Activated CD4-positive, alpha-beta T cell treated with anti-CD3 and anti-CD28 coated beads for 1 hour (primary cell): ENCODE results near the gene SLC6A13.

Source experiments
- DNase-seq: peaks from one replicate; pipeline ENCODE4 v3.0.0-alpha.2; 2020

Gene SLC6A13

DNA sequence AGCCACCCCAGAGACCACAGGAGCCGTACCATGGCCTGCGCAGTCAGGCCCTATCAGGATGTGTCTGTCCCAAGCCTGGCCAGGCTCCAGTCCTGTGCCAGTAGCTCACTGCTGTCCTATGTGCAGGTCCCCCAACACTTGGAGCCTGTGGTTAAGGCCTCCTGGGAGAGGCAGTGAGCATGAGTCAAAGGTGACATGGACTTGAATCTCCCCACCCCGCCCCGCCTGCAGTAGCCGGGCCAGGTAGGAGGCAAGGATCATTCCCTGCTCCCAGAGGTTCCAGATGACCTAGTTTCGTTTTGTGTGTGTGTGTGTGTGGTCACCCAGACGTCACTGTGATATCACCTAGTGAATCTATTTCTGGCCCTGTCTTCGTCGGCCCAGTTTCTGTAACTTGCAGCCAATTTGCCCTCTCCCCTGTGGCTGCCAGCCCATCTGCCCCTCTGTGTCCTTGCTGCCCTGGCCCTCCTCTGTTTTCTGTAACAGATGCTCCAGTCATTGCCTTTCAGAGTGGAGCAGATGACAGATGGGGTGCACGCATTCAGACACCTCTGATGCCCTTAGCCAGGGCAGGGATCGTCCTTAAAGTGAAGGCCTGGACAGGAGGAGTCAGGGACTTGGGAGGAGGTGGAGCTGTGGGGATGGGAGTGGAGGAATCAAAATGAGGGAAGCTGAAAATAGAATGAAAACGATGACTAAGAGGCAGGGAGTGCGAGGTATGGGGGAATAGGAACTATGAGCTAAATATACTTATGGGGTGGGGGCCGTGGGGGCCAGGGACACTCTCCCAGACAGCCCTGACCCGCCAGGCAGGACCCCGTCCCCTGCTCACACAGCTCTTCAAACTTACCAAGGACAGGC is 86.1 kb downstream of the SLC6A13 start:
- DNase-seq = no peak

- DNase-seq = no peak
Observed at GRCh38 chr12:175759-176158, 86.9 kb downstream of the SLC6A13 start.

DNA sequence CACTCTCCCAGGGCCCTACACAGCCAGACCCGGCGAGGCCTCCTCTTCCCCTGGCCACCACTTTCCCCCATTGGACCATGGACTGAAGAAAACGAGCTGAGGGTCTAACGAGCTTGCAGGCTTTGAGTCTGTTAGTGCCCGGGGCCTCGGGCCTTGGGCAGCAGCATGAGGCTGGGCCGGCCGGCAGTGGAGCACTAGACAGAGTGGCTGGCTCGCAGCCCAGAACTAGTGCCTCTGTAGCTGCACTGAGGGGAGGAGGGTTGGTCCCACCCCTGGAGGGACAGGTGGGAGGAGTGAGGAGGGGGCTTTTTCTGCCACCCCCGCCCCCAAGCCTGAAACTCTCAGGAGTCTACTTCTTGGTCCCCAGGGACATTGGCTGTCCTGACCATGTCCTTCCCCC is 87.4 kb downstream of the SLC6A13 start:
- DNase-seq = no peak

DNA sequence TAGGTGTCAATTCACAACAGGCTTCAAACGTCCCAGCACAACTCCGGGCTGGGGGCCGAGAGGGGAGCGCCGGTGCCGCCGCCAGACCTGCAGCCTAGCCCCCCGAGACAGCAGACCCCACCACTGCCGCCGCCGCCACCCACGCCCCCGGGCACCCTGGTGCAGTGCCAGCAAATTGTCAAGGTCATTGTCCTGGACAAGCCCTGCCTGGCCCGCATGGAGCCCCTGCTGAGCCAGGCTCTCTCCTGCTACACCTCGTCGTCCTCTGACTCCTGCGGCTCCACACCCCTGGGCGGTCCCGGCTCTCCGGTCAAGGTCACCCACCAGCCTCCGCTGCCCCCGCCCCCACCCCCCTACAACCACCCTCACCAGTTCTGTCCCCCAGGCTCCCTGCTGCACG is 88.0 kb downstream of the SLC6A13 start:
- no peak for DNase-seq

DNA sequence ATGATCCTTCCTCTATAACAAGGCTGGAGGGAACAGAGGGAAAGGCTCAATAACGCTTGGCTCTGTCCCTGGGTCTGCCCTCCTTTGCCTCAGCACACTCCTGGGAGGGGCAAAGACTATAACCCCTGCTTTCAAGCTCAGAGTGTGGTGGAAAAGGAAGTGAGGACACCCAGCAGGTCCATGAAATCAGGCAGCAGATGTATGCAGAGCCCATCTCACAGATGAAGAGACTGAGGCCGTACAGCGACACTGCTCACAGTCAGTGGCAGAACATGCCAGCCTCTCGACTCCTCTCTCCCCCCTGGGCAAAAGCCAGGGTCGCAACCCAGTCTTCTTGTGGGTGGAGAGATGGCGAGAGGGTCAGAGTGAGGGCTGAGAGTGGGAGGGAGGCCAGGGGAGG is 88.5 kb downstream of the SLC6A13 start:
- no peak for DNase-seq

DNA sequence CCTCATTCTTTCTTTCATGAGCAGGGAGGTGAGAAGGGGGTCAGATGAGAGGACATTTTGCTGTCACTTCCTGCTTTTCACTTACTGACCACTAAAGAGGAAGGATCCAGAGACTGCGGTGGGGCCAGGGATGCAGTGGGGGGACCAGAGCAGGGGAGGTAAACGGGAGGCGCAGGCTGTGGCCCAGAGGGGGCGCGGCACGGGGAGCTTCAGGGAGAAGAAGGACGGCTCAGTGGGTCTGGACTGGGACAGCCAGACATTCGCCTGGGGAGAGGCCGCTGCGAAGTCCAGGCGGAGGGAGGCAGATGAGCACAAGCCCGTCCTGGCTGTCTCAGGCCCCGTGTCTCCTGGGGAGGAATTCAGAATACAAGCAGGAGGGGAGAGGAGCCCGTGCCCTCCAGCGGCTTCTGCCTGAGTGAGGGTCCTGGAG is 89.9 kb downstream of the SLC6A13 start:
- DNase-seq = no peak

DNA sequence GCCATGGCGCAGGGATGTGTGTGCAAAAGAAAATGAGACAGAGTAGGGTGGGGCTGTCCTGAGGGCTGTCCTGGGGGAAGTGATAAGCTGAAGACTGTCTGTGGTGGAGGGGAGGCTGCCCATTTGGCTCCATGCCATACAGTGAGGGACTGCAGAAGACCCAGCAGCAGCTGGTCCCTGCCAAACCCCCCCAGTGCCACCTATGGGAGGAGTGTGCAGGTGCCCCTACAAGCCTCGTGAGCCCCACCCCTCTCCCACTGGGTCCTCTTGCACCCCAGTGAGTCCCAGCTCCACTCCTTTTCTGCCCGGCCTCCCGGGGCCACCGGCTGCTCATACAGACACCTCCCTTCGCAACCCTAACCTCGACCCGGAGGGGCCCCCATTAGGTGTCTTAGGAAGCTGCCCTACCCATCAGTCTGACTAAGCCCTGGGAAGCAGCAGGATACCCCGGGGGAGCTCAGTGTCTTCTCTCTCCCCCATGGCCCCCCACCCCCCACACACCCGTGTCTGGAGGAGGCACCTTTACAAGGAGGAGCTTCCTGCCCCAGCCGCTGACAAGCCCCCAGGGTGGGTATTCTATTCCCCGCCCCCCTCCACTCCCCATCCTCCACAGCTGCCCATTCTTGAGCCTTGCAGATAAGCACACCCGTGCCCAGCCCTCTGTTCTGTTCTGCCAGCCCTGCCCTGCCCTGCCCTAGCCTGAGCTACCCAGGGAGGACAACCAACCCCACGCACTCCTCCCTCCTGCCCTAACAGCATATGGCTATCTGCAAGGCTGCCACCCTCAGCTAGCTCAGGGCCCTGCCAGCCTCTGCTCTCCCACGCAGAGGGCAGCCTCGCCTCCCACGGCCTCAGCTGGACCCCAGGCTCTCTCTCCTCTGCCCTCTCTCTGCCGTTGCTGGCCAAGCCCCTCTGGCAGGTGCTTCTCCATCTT is 90.6 kb downstream of the SLC6A13 start:
- no peak for DNase-seq

- DNase-seq = no peak
Observed at GRCh38 chr12:171276-171675, 91.4 kb downstream of the SLC6A13 start.
